HG03139 (cell line): Measurements from ENCODE around the gene ADK.

ENCODE experiments used
- ATAC-seq: cut with Tn5 transposase; IDR thresholded peaks from one replicate; pipeline ENCODE4 v1.9.1; 2021; ENCODE audit not compliant: unreplicated experiment

ADK gene

DNA sequence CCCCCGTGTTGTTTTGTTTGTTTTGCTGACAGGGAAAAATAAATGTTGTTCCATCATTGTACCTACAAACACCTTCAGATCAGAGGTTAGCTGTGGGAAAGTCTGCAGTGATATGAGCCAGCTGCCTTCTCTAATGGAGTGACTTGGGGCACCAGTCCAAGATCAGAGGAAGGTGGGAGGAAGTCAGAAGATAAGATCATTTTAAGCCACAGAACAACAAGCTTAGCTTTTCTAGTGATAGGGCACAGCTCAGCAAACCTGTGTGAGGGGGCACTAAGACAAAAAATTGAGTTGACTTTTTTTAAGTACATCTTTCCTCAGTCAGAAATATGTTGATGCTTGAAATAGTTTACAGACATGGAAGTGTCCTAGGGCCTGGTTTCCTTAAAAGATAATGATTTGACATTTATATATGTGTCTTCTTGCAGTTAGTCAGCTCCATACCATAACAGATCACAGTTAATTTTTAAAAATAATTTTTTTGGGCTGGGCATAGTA, 435.1 kb downstream of the ADK start:
- no peak for ATAC-seq

DNA sequence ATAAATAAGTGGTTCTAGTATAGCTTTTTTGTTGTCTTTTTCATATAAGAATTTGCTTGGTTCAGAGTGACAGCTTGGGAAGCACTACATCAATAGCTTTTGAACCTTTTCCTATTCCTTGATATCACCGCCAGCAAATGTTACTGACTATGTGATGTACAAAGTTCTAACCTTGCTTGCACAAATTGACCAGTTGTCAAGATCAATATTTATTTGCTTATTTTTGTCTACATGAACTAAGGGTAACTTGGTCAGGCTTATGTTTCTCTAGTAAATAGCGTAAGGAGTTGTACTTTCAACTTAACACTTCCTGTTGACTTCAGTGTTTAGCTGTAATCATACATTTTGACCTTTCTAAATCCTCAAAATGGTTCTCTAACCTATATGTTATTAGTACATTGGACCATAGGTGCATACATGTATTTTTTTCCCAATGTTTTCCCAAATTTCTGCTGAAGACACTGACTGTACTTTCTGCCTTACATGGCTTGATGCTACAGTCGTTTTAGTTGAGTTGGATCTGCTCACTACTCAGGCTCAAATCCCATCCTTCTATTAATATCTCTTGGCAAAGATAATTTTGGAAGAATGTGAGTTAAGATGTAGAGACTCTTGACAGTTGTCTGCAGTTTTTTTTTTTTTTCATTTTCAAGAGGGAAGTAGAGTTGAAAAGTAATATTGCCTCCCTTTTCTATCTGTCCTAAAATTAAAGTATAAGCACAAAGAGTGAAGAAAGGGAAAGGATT, 436.3 kb downstream of the ADK start:
- no peak for ATAC-seq

DNA sequence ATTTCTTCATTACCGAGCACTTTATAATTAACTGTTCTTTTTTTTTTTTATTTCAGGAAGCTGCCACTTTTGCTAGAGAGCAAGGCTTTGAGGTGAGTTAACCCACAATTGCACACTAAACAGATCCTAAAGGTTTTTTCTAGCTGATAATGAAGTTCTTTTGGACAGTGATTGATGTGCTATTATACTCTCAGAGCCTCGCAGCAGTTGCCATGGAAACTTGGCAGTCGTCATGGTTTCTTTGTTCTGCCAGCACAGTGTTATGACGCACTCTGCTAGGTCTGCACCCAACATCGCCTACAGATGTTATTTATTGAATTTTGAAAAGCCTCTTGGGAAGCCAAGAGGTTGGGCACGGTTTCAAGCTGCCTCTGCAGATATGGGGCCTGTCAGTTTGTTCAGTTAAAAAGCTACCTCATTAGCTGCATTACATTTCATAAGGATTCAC, 438.2 kb downstream of the ADK start:
- no peak for ATAC-seq

DNA sequence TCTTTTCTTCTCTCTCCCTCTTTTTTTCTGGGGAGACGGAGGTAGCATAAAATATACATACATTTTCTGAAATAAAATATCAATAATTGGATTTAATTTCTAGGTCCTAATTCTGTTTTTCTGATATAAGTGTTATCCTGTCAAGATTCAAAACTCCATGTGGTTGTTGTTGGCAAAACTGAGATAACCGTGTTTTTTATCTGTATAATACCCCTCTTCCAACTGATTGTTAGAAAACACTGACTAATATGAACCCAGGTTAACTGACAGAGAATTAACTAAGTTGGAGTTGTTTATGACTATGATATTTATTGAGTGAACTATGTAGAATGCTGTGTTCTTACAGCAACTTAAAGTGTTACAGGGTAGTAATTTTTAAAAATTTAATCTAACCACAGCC, 438.8 kb downstream of the ADK start:
- no peak for ATAC-seq

DNA sequence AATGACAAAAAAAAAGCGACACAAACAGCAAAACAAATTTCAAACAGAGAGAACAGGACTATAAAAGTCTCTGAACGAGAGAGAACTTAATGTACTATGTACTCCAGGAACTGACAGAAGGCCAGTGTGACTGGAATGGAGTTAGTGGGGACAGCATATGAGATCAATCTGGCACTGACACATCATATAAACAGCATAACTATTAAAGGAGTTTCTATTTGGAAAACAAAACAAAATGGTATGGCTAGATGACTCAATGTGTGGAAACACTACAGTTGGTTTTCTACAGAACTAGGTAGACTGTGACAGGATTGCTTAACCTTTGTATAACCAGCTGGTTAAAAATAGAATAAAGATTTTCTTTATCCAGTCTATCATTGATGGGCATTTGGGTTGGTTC, 442.4 kb downstream of the ADK start:
- no peak for ATAC-seq

DNA sequence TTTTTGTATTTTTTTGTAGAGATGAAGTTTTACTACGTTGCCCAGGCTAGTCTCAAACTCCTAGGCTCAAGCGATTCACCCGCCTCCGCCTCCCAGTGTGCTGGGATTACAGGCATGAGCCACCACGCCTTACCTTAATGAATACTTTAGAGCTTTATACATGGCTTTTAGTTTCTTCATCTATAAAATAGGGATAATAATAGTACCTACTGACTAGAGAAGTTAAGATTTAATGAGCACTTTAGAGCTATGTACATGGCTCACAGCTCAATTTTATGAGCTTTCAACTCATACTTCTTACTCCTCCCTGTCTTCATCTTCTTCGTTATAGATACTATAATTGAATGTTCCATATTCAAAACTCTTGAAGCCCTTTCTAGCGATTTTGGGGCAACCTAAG, 445.7 kb downstream of the ADK start:
- no peak for ATAC-seq

DNA sequence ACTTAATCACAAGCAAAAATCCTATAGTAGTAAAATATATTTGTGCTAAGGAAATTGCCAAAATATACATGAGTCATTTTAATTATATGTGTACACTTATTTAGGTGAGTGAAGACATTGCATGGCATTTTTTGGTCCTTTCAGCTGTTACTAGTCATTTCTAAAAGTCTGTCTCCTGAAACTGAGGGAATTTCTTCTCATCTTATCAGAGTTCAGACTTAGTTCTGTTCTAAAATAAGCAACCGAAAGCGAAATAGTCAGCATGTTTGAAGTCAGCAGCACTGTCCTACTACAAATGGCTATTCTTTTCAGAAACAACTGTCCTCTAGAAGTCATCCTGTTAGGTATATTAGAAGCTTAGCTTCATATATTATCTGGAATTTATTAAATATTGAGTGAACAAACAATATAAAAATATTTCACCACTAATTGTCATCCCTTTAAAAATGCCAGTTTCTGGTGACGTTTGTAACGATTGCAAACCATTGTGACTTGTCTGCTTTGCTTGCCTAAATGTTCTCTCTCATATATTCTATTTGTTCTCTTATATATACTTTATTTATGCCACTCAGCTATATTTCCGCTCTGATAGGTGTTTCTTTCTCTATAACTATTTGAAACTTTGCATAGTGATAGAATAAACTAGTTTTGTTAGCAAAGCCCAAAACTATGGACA, 448.0 kb downstream of the ADK start:
- ATAC-seq: no peak

DNA sequence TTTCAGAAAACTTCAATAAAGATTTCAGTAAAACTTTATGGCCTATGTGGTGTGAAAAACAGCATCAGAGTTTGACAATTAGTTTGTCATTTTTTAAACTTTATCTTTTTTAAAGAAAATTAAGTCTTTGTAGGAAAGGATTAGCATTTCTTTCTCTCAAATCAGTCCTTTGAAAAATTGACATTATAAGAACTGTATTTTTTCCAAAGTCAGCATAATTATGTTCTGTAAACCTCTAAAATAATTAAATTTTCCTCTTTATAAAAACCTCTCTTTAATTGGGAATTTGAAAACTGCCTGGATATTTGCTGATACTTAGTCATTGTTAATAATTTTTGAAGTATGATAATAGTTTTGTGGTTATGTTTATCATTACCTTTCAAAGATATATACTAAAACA, 448.7 kb downstream of the ADK start:
- no peak for ATAC-seq

DNA sequence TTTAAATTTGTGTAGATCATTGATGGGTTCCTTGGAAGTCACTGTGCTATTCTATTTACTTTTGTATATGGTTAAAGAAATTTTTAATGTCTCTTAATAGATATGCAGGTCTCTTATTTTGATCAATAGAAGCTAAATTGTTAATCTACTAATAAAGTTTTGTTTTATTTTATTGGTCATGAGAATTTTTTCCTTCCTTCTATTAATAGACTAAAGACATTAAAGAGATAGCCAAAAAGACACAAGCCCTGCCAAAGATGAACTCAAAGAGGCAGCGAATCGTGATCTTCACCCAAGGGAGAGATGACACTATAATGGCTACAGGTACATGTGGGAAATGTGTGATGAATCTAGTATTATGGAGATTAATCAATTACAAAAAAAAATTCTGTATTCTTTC, 449.1 kb downstream of the ADK start:
- ATAC-seq: no peak

DNA sequence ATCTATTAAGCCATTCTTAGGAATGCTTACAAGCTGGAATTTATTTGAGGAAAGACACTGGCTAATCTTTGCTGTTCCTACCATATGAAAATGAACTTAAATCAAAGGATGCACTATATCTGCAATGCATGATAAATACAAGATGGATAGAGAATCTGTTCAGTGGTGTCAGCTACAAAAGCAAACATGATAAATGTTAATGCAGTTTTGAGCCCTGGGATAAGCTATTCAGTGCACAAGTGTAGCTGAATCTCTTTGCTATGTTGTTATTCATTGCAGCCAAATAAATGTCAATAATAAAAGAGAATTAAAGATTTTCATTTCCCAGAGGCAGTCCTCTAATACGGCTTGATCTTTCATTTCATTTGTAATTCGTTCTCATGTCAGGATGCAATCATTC, 451.6 kb downstream of the ADK start:
- no peak for ATAC-seq

DNA sequence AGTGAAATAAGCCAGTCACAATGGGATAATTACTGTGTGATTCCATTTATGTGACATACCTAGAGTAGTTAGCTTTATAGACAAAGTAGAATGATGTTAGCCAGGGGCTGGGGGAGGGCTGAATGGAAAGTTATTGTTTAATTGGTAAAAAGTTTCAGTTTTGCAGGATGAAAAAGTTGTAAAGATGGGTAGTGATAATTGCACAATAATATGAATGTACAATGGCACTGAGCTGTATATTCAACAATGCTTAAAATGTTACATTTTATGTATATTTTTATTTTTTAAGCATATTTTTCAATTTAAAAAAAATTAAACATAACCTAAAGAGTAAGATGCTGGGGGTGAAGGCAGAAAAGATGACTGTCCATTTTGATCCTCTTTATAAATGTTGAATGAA, 459.3 kb downstream of the ADK start:
- ATAC-seq: no peak

DNA sequence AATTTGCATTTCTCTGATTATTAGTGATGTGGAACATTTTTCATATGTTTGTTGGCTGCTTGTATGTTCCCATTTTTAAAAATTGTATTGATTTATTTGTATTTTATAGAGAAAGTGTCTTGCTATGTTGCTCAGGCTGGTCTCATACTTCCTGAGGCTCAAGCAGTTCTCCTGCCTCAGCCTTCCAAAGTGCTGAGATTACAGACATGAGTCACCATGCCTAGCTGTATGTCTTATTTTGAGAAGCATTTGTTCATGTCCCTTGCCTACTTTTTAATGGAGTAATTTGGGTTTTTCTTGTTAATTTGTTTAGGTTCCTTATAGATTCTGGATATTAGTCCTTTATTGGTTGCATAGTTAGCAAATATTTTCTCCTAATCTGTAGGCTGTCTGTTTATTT, 461.2 kb downstream of the ADK start:
- ATAC-seq: no peak

DNA sequence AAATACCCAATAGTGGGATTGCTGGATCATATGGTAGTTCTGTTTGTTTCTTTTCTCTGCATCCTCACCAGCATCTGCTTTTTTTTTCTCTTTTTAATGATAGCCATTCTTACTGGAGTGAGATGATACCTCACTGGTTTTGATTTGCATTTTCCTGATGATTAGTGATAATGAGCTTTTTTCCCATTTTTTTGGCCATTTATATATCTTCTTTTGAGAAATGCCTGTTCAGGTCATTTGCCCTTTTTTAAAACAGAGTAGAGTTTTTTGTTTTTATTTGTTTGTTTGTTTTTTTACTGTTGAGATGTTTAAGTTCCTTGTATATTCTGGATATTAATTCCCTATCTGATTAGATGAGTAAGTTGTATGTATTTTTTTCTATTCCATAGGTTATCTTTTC, 469.6 kb downstream of the ADK start:
- no peak for ATAC-seq

DNA sequence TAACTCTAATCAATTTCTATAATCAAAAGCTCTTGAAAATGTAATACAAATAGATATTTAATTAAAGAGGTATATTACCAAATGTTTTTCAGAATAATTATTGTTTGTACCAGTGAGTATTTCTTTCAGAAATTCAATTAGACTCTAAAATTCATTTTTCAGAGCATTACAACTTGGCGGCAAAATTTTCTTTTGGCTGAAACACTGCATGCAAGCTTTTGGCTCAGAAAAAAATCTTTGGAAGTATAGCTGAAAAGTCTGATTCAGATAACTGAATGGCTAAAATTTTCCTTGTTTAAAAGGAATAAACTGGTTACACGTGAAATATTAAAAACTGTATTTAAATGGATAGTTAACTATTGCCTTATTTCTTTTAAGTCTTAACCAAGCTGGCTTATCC, 472.8 kb downstream of the ADK start:
- ATAC-seq: no peak

DNA sequence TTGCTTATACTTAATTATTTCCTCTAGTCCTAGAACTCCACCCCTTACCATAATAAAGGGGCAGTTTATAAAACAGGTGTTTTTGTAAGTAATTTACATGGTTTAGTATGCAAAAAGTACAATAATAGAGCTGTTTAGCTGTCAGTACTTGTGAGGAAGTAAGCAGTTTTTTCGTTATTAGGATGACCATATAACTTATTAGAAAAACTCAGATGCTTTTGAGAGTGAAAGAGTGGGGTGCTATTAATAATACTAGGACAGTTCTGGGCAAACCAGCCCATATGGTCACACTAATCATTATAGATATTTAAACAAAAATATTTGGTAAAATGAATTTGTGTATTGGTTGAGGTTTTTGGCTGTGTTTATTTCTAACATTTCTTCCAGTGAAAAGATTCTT, 473.5 kb downstream of the ADK start:
- no peak for ATAC-seq

DNA sequence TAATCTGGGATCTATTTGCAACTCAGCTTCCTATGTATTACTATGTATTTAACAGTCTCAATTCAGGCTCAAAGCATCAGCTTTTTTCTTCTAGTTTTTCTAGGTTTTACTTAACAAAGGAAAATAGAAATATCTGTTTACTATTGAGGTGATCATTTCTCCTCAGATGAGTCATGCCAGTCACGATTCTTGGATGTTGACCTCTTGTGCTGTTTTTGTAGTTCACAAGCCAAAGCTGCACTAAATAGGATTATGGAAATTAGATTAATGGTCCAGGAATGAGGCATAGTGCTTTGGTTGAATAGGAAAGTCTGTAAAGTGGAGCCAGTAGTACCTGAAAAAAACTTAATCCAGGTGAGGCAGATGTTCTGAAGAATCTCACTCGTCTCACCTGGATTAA, 477.1 kb downstream of the ADK start:
- ATAC-seq: no peak

DNA sequence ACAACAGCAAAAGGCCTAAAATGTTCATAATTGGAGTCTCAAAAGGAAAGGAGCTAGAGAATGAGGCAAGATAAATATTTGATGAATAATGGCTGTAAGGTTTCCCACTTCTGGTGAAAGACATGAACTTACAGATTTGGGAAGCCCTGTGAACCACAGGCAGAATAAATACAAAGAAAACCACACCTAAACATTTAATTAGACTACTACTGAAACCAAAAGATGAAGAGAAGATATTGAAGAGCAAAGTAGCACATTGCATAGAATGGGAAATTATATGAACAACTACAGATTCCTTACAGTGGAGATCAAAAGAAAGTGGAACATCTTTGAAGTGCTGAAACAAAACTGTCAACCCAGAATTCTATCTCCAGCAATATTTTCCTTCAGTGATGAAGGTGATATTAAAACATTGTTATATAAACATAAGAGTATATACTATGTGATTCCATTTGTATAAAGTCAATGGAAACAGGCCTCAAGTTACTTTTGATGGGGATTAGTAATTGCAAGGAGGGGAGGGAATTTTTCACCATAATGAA, 484.0 kb downstream of the ADK start:
- no peak for ATAC-seq

DNA sequence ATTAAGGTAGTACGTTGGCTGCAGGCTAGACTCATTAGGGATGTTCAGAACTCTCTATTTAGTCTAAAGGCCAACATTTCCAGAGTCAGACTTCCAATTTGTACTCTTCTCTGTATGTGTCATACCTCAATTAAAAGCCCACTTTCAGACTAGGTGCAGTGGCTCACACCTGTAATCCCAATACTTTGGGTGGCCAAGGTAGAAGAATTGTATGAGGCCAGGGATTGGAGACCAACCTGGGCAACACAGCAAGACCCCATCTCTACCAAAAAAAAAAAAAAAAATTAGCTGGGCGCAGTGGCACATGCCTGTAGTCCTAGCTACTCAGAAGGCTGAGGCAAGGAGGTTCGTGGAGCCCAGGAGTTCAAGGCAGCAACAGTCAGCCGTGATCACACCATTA, 484.6 kb downstream of the ADK start:
- no peak for ATAC-seq

DNA sequence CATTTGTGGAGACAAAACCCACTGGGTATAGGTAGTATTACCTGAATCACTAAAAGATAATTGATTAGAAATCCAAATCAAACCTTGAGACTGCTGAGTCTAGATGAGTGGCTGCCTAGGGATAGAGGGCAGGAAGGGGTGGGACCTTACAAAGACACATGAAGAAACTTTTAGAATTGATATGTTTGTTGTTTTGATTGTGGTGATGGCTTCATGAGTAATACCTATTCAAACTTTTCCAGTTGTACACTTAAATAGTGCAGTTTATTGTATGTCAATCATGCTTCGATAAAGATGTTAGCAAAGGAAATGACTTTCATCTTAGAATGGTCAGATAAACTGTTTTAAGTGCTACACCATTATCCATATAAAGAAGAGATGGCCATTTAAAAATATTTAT, 486.7 kb downstream of the ADK start:
- ATAC-seq: no peak

DNA sequence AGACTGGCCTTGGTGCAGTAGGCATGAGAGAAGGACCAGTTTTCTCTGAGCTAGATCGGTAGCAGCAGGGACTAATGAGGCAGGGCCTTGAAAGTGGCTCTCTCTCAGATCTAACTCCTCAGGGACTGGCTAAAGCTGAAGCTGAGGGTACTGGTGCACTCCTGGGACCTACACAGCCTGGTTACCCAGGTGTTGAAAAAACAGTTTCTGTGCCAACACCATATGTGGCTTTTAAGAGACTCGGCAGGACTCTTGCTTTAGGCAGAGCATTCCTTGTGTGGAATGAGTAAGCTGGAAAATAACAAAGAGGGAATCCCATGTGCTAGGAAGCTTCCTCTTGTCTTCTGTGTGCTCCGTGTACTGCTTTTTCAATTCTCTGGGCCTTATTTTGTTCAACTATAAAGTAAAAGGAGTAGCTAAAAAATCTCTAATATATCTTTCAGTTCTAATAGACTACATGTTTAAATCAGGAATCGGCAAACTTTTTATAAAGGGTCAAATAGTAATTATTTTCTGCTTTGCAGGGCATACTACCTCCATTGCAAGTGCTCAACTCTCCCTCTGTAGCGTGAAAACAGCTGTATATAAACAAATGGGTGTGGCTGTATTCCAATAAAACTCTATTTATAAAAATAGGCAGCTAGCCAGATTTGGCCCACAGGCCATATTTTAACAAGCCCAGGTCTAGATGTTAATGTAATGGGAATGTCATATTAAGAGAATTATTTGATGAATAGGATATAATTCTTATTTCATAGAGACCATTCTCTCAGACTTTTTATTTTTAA, 489.3 kb downstream of the ADK start:
- no peak for ATAC-seq

DNA sequence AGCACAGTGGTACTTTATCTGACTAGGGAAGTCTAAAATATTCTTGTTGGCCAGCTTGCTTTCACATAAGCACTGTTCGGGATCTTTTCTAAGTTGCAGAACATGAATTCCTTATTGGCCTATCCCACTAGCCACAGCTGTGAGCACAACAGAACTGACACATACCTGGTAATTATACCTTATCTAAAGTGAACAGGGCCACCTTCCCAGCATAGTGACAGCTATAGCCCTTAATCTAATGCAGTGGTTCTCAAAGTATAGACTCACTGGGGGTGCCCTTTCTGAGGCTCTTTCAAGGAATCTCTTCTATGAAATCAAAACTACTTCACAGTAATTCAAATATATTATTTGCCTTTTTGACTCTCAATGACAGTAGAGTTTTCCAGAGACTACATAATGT, 490.6 kb downstream of the ADK start:
- ATAC-seq: no peak
